HUES6 (cell line): Measurements from ENCODE around the gene C1orf87.
"Not testable (repeated sequence)": the region's sequence is repeated elsewhere in the genome, so short reads cannot be mapped to it uniquely, and the experiment has no call there.

Experiments used
- H3K27ac ChIP-seq: 2 replicates; pipeline ENCODE4 v1.7.0; 2013; ENCODE audit warnings: low read depth, mild to moderate bottlenecking, low read length, inconsistent platforms
- H3K27me3 ChIP-seq: 2 replicates; pipeline ENCODE4 v1.6.1; 2013; ENCODE audit warnings: low read length; ENCODE audit not compliant: control insufficient read depth, insufficient read depth
- H3K36me3 ChIP-seq: 2 replicates; pipeline ENCODE4 v1.6.1; 2013; ENCODE audit warnings: low read length; ENCODE audit not compliant: control insufficient read depth, insufficient read depth
- H3K4me1 ChIP-seq: 2 replicates; pipeline ENCODE4 v1.6.1; 2013; ENCODE audit warnings: low read length; ENCODE audit not compliant: control insufficient read depth, insufficient read depth
- H3K4me3 ChIP-seq: 2 replicates; pipeline ENCODE4 v1.5.1; 2013; ENCODE audit warnings: low read depth, low read length
- H3K9ac ChIP-seq: one replicate; pipeline ENCODE4 v1.6.1; 2013; ENCODE audit warnings: mild to moderate bottlenecking, low read length
- H3K9me3 ChIP-seq: 2 replicates; pipeline ENCODE4 v1.6.1; 2013; ENCODE audit warnings: low read depth, low read length; ENCODE audit not compliant: control insufficient read depth, insufficient read depth

The C1orf87 gene

GRCh38 chr1:59972216-59972927 lies 101.2 kb downstream of the C1orf87 start:
- peaks cover 17% of the 10 kb centered on the region for H3K27me3 ChIP-seq

DNA sequence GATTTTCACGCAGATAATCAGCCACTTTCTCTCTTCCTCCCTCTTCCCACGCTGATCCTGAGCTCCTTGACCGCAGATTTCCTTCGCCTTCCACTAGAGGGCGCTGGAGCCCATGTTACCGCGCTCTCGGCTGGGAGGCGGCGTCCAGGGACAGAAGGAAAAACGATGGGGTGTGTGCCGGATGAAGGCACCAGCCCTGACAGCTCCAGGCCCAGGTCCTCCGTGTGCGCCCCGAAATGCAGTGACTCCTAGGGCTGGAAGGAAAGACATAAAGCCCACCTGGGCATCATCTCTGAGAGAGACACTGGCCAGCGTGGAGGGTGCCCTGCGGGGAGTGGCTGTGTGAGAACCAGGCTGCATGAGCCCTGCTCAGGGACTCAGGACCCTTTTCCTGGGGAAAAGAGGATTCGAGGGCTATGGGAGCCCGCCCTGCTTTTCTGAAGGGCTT lies 102.1 kb downstream of the C1orf87 start:
- no peak overlapping the region for H3K27ac ChIP-seq
- H3K9me3 ChIP-seq = no peaks in the 10 kb centered on the region
- no peaks in the 10 kb centered on the region for H3K4me1 ChIP-seq
- H3K27me3 ChIP-seq = peaks cover 15% of the 10 kb centered on the region
- no peaks in the 10 kb centered on the region for H3K36me3 ChIP-seq
- no peak overlapping the region for H3K9ac ChIP-seq
- H3K4me3 ChIP-seq = peak overlapping the region; percentile 32

More at GRCh38 chr1:59972216-59972927, 101.2 kb downstream of the C1orf87 start:
- no peak overlapping the region for H3K9ac ChIP-seq
- no peaks in the 10 kb centered on the region for H3K9me3 ChIP-seq
- H3K36me3 ChIP-seq = no peaks in the 10 kb centered on the region
- H3K4me1 ChIP-seq = no peaks in the 10 kb centered on the region
- H3K27ac ChIP-seq = no peak overlapping the region
- no peak overlapping the region for H3K4me3 ChIP-seq

GRCh38 chr1:59969542-59970175 lies 103.9 kb downstream of the C1orf87 start:
- not testable (repeated sequence) for H3K9ac ChIP-seq, H3K27ac ChIP-seq, H3K9me3 ChIP-seq

GRCh38 chr1:59968746-59969145 lies 104.8 kb downstream of the C1orf87 start:
- H3K36me3 ChIP-seq, H3K27ac ChIP-seq, H3K4me1 ChIP-seq, H3K9ac ChIP-seq, H3K4me3 ChIP-seq, H3K27me3 ChIP-seq, H3K9me3 ChIP-seq: not testable (repeated sequence)

More at GRCh38 chr1:59969542-59970175, 103.9 kb downstream of the C1orf87 start:
- not testable (repeated sequence) for H3K36me3 ChIP-seq, H3K27me3 ChIP-seq, H3K4me1 ChIP-seq, H3K4me3 ChIP-seq

- H3K4me3 ChIP-seq = no peak overlapping the region
- H3K27me3 ChIP-seq = no peaks in the 10 kb centered on the region
- no peaks in the 10 kb centered on the region for H3K4me1 ChIP-seq
- no peaks in the 10 kb centered on the region for H3K36me3 ChIP-seq
- H3K9ac ChIP-seq = no peak overlapping the region
- H3K27ac ChIP-seq = no peak overlapping the region
- no peaks in the 10 kb centered on the region for H3K9me3 ChIP-seq
Measured at GRCh38 chr1:59967780-59968179, 105.8 kb downstream of the C1orf87 start.

GRCh38 chr1:59967141-59967697 lies 106.4 kb downstream of the C1orf87 start:
- Histone ChIP-seq H3K4me3 (no peak overlapping the region), H3K27me3 (no peaks in the 10 kb centered on the region), H3K9me3 (no peaks in the 10 kb centered on the region), H3K36me3 (no peaks in the 10 kb centered on the region), H3K4me1 (no peaks in the 10 kb centered on the region), H3K9ac (no peak overlapping the region), H3K27ac (no peak overlapping the region)

GRCh38 chr1:59952065-59952464 lies 121.5 kb downstream of the C1orf87 start:
- Histone ChIP-seq H3K27me3 (0 out of 2 replicates have a peak, but pooled peaks cover 2% of the 10 kb centered on the region), H3K4me1 (no peaks in the 10 kb centered on the region), H3K36me3 (no peaks in the 10 kb centered on the region), H3K9me3 (no peaks in the 10 kb centered on the region), H3K9ac (no peak overlapping the region), H3K4me3 (no peak overlapping the region), H3K27ac (no peak overlapping the region)

DNA sequence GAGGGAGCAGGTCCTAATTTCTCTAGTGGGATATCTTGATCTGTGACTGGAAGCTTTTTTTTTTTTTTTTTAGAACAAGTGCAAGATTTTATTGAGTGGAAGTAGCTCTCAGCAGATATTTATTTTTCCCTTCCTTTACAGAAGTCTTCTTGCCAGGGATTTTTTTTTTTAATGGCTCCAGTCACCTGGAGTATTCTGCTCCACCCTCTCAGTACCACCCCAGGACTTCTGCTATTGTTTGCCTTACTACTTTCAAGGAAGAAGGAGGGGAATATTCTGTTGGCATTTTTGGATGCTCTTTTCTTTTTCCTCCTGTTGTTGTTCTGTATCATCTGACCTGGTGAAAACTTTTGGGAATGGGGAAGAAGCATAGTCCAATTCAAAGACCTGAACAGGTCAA lies 123.9 kb downstream of the C1orf87 start:
- Histone ChIP-seq H3K9me3 (no peaks in the 10 kb centered on the region), H3K27ac (no peak overlapping the region), H3K9ac (no peak overlapping the region), H3K36me3 (no peaks in the 10 kb centered on the region), H3K27me3 (0 out of 2 replicates have a peak, but pooled peaks cover 2% of the 10 kb centered on the region), H3K4me1 (no peaks in the 10 kb centered on the region), H3K4me3 (no peak overlapping the region)

DNA sequence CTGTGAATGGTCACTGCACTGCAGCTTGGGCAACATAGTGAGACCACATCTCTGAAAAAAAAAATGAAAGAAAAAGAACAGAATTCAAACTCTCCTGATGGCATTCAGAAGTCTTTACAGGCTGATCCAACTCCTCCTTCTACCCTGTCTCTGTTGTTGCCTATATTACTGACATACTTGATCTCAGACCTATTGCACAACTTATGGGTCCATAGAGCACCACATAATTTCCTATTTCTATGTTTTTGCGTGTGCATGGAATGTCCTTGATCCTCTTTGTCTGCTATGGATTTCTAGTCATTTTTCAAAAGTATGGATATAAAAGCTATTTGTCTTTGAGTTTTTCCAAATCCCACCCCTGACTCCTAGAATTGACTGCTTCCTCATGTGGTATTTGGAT lies 124.6 kb downstream of the C1orf87 start:
- Histone ChIP-seq H3K27me3 (0 out of 2 replicates have a peak, but pooled peaks cover 2% of the 10 kb centered on the region), H3K36me3 (no peaks in the 10 kb centered on the region), H3K4me1 (no peaks in the 10 kb centered on the region), H3K9ac (no peak overlapping the region), H3K9me3 (no peaks in the 10 kb centered on the region), H3K27ac (no peak overlapping the region), H3K4me3 (no peak overlapping the region)

GRCh38 chr1:59947047-59947938 lies 126.3 kb downstream of the C1orf87 start:
- Histone ChIP-seq H3K27ac (no peak overlapping the region), H3K9me3 (no peaks in the 10 kb centered on the region), H3K27me3 (0 out of 2 replicates have a peak, but pooled peaks cover 2% of the 10 kb centered on the region), H3K9ac (no peak overlapping the region), H3K4me1 (no peaks in the 10 kb centered on the region), H3K36me3 (no peaks in the 10 kb centered on the region), H3K4me3 (no peak overlapping the region)
